ENCODE results near the gene RPA1. TPM values are rescaled to one million over a fixed set of nuclear protein-coding genes. Genes with fewer than 3 reads are reported as not detected.

The RPA1 gene
- total and polyA plus RNA-seq, 2 of the 4 experiments (the other 2 are of a cell fraction) = 38.4 to 48.2 TPM

GRCh38 chr17:1868090-1868489, 38.3 kb downstream of the RPA1 start:
- Histone ChIP-seq H3K4me3 (ENCODE audit: insufficient read depth, low read depth, low read length) (no peak overlapping the region), H2AFZ (replicated peaks; ENCODE audit: low read length, poor library complexity) (no peak overlapping the region), H2BK5ac (ENCODE audit: low read depth, low read length, poor library complexity, severe bottlenecking) (no peak overlapping the region), H2AK5ac (ENCODE audit: low read depth, low read length) (no peak overlapping the region), H2AK9ac (replicated peaks; ENCODE audit: low read depth, low read length, poor library complexity) (no peak overlapping the region), H3K4ac (ENCODE audit: low read depth, low read length) (no peak overlapping the region), H3K9ac (ENCODE audit: low read depth, low read length) (no peak overlapping the region), H3K23ac (ENCODE audit: low read depth, low read length) (no peak overlapping the region), H3K18ac (ENCODE audit: low read depth, low read length) (no peak overlapping the region), H3K9me3 (ENCODE audit: control insufficient read depth, insufficient read depth, low read length) (no peaks in the 10 kb centered on the region), H3K4me2 (ENCODE audit: low read depth, low read length) (no peak overlapping the region), H4K20me1 (ENCODE audit: insufficient read depth, low read length) (no peaks in the 10 kb centered on the region), H3K27me3 (ENCODE audit: control insufficient read depth, insufficient read depth, low read length) (no peaks in the 10 kb centered on the region), H2BK120ac (ENCODE audit: low read depth, low read length) (no peak overlapping the region), H3K36me3 (ENCODE audit: control insufficient read depth, insufficient read depth, low read length) (peaks cover 12% of the 10 kb centered on the region), H4K5ac (ENCODE audit: low read depth, low read length) (no peak overlapping the region), H3K56ac (ENCODE audit: extremely low read depth, insufficient read depth, low read length) (no peak overlapping the region), H3K4me1 (ENCODE audit: control insufficient read depth, insufficient read depth, low read length) (no peaks in the 10 kb centered on the region), H4K91ac (ENCODE audit: insufficient read depth, low read depth, low read length) (no peak overlapping the region), H4K8ac (ENCODE audit: low read depth in 2 of 2, low read length in 2 of 2) (no peak overlapping the region), H3K14ac (replicated peaks; ENCODE audit: low read depth, low read length) (no peak overlapping the region), H2BK20ac (ENCODE audit: low read depth, low read length) (no peak overlapping the region), H3K27ac (ENCODE audit: insufficient read depth, low read length) (no peak overlapping the region), H2BK15ac (ENCODE audit: low read depth, low read length) (no peak overlapping the region), H3K9me1 (ENCODE audit: insufficient read depth, low read length) (0 out of 2 replicates have a peak, but pooled peaks cover 4% of the 10 kb centered on the region), H3K79me1 (ENCODE audit: low read depth in 1 of 2, low read length in 2 of 2) (peaks cover 0 to 14% of the 10 kb centered on the region in 2 experiments; a peak in 3 of 4 replicates)
- BruUV-seq (replicated peaks) = no TSS peak
- DNase-seq (no peak), ATAC-seq (ENCODE audit: low read depth) (no peak)
- TF ChIP-seq MXI1 (IDR thresholded peaks at IDR 0.05; ENCODE audit: borderline replicate concordance, low read depth, low read length) (no peak), RAD21 (IDR thresholded peaks at IDR 0.05; ENCODE audit: low read length) (no peak), CTCF (conservative IDR thresholded peaks at IDR 0.05; ENCODE audit: low read depth, low read length) (no peak), SMC3 (IDR thresholded peaks at IDR 0.05; ENCODE audit: low read depth, low read length) (no peak), MAZ (IDR thresholded peaks at IDR 0.05; ENCODE audit: borderline replicate concordance, low read depth, low read length) (no peak), USF2 (IDR thresholded peaks at IDR 0.05; ENCODE audit: low read depth, low read length) (no peak), BHLHE40 (IDR thresholded peaks at IDR 0.05; ENCODE audit: low read depth, low read length) (no peak), RCOR1 (IDR thresholded peaks at IDR 0.05; ENCODE audit: insufficient replicate concordance, low read length) (no peak), CEBPB (IDR thresholded peaks at IDR 0.05; ENCODE audit: low read depth, low read length) (no peak)
- intact Hi-C loops (cut with micrococcal nuclease) = no loop called here
- ChIA-PET CTCF (no interaction called here), POLR2A (ENCODE audit: unreplicated experiment) (no interaction called here)
- in situ Hi-C loops (cut with MboI; ENCODE audit: low sequenced_read_pairs) = no loop called here
- dilution Hi-C loops (cut with HindIII; ENCODE audit: low sequenced_read_pairs, unreplicated experiment) = no loop called here
- 86% methylated on average over 5 of the region's 8 CpGs; no CpG with 5 or more reads in 1 of the 2 experiments for WGBS, 2 experiments (ENCODE audit: extremely low coverage in 2 of 2, insufficient read length in 1 of 2)

Data from IMR-90 (cell line).